ENCODE data around the gene TOMM20L. TPM values are rescaled to one million over a fixed set of nuclear protein-coding genes. Genes with fewer than 3 reads are reported as not detected.
"Not testable (repeated sequence)": the region's sequence is repeated elsewhere in the genome, so short reads cannot be mapped to it uniquely, and the experiment has no call there.

The TOMM20L gene
- not detected in 2 replicates for total RNA-seq (2014; rRNA removed; shearing (Covaris generic))

- DNase-seq (ENCODE audit: low spot score): peak; percentile 72
These were observed at the start of gene TOMM20L for GRCh38 chr14:58395812-58396788. Gene TOMM20L, plus strand, starts transcription at chr14:58395930. Its CDS starts 28 bp downstream, at chr14:58395958.

GRCh38 chr14:58353516-58354299, 42.0 kb upstream of the TOMM20L start:
- no peak for DNase-seq (ENCODE audit: low spot score)

GRCh38 chr14:58354808-58355207, 40.9 kb upstream of the TOMM20L start:
- no peak for DNase-seq (ENCODE audit: low spot score)

GRCh38 chr14:58356268-58356667, 39.5 kb upstream of the TOMM20L start:
- no peak for DNase-seq (ENCODE audit: low spot score)

GRCh38 chr14:58362272-58362671, 33.5 kb upstream of the TOMM20L start:
- DNase-seq (ENCODE audit: low spot score): not testable (repeated sequence)

GRCh38 chr14:58362798-58363412, 32.8 kb upstream of the TOMM20L start:
- DNase-seq (ENCODE audit: low spot score): peak; percentile 40

- DNase-seq (ENCODE audit: low spot score): no peak
These were observed 31.4 kb upstream of the TOMM20L start for GRCh38 chr14:58364316-58364715.

GRCh38 chr14:58367296-58367695, 28.4 kb upstream of the TOMM20L start:
- no peak for DNase-seq (ENCODE audit: low spot score)

GRCh38 chr14:58368956-58369355, 26.8 kb upstream of the TOMM20L start:
- DNase-seq (ENCODE audit: low spot score): no peak

GRCh38 chr14:58376791-58377190, 18.9 kb upstream of the TOMM20L start:
- no peak for DNase-seq (ENCODE audit: low spot score)

- no peak for DNase-seq (ENCODE audit: low spot score)
These were observed 4.9 kb upstream of the TOMM20L start for GRCh38 chr14:58390830-58391229.

- DNase-seq (ENCODE audit: low spot score): no peak
These were observed 243 bp upstream of the TOMM20L start for GRCh38 chr14:58395562-58395811.

GRCh38 chr14:58397156-58397555, 1.4 kb downstream of the TOMM20L start:
- no peak for DNase-seq (ENCODE audit: low spot score)

- DNase-seq (ENCODE audit: low spot score): no peak
These were observed 2.8 kb downstream of the TOMM20L start for GRCh38 chr14:58398495-58398894.

- no peak for DNase-seq (ENCODE audit: low spot score)
These were observed 3.2 kb downstream of the TOMM20L start for GRCh38 chr14:58398895-58399294.

- no peak for DNase-seq (ENCODE audit: low spot score)
These were observed 5.9 kb downstream of the TOMM20L start for GRCh38 chr14:58401587-58401986.

- no peak for DNase-seq (ENCODE audit: low spot score)
These were observed 13.0 kb downstream of the TOMM20L start for GRCh38 chr14:58408681-58409215.

GRCh38 chr14:58414845-58415244, 19.1 kb downstream of the TOMM20L start:
- DNase-seq (ENCODE audit: low spot score): peak; percentile 6

- DNase-seq (ENCODE audit: low spot score): no peak
These were observed 20.2 kb downstream of the TOMM20L start for GRCh38 chr14:58415636-58416547.

GRCh38 chr14:58416934-58417333, 21.2 kb downstream of the TOMM20L start:
- not testable (repeated sequence) for DNase-seq (ENCODE audit: low spot score)

All from HT-29 (cell line).